PC-3 (cell line): ENCODE results near the gene MTCL1.

Experiments
- CTCF ChIP-seq: fragments of 300-600 bp; sonication (generic); conservative IDR thresholded peaks from 2 replicates; pipeline ENCODE4 v1.5.1; 2017; ENCODE audit warnings: antibody characterized with exemption, low read depth, mild to moderate bottlenecking, low read length
- EZH2 ChIP-seq: fragments of 300-600 bp; sonication (generic); IDR thresholded peaks from one replicate; pipeline ENCODE4 v1.6.1; 2017; ENCODE audit warnings: antibody characterized with exemption, mild to moderate bottlenecking, low read length; ENCODE audit not compliant: unreplicated experiment
- EZH2phosphoT487 ChIP-seq: fragments of 300-600 bp; sonication (generic); IDR thresholded peaks from 2 replicates; pipeline ENCODE4 v1.6.1; 2018; ENCODE audit warnings: mild to moderate bottlenecking, antibody characterized with exemption, low read length, borderline replicate concordance

- no peak for TF ChIP-seq EZH2
- no peak for TF ChIP-seq CTCF
- TF ChIP-seq EZH2phosphoT487, result no peak
Observed at GRCh38 chr18:8792688-8793316, 87.4 kb downstream of the MTCL1 start.
